H9 (cell line): ENCODE results near the gene KLF17. TPM values are rescaled to one million over a fixed set of nuclear protein-coding genes. Genes with fewer than 3 reads are reported as not detected.

Experiments
- DNase-seq: peaks from one replicate; pipeline ENCODE4 v3.0.0-alpha.2; 2017
- H2AFZ ChIP-seq: one replicate; pipeline ENCODE4 v1.6.1; 2013; ENCODE audit warnings: mild to moderate bottlenecking, low read length, control low read depth, moderate library complexity
- H2AK5ac ChIP-seq: 2 replicates; pipeline ENCODE4 v1.6.1; 2013; ENCODE audit warnings: low read length, control low read depth, mixed read lengths; ENCODE audit not compliant: insufficient read length
- H2BK120ac ChIP-seq: one replicate; pipeline ENCODE4 v1.6.1; 2013; ENCODE audit warnings: low read depth, mild to moderate bottlenecking, low read length, control low read depth, inconsistent platforms; ENCODE audit not compliant: poor library complexity, severe bottlenecking
- H2BK12ac ChIP-seq: 2 replicates; pipeline ENCODE4 v1.6.1; 2013; ENCODE audit warnings: low read length, control low read depth, mixed read lengths, low read depth; ENCODE audit not compliant: insufficient read length
- H2BK15ac ChIP-seq: 2 replicates; pipeline ENCODE4 v1.6.1; 2013; ENCODE audit warnings: low read depth, low read length, control low read depth
- H2BK20ac ChIP-seq: one replicate; pipeline ENCODE4 v1.6.1; 2013; ENCODE audit warnings: low read depth, mild to moderate bottlenecking, low read length, control low read depth, inconsistent platforms; ENCODE audit not compliant: poor library complexity, severe bottlenecking
- H2BK5ac ChIP-seq: 2 replicates; pipeline ENCODE4 v1.6.1; 2013; ENCODE audit warnings: low read length, control low read depth, mixed read lengths; ENCODE audit not compliant: insufficient read length
- H3K14ac ChIP-seq: 2 replicates; pipeline ENCODE4 v1.6.1; 2013; ENCODE audit warnings: low read length, control low read depth; ENCODE audit not compliant: insufficient read depth
- H3K18ac ChIP-seq: 2 replicates; pipeline ENCODE4 v1.6.1; 2013; ENCODE audit warnings: low read depth, mild to moderate bottlenecking, mixed read lengths, low read length, control low read depth; ENCODE audit not compliant: insufficient read length
- H3K23ac ChIP-seq: 2 replicates; pipeline ENCODE4 v1.6.1; 2013; ENCODE audit warnings: low read length, control low read depth, mixed read lengths, low read depth; ENCODE audit not compliant: insufficient read length
- H3K23me2 ChIP-seq: 2 replicates; pipeline ENCODE4 v1.6.1; 2013; ENCODE audit warnings: low read depth, mild to moderate bottlenecking, mixed read lengths, low read length, control low read depth; ENCODE audit not compliant: insufficient read length, poor library complexity, severe bottlenecking
- H3K27ac ChIP-seq: 2 replicates; pipeline ENCODE4 v1.5.1; 2013; ENCODE audit warnings: low read length, control low read depth, mixed read lengths, low read depth; ENCODE audit not compliant: insufficient read length
- H3K27me3 ChIP-seq: 2 replicates; pipeline ENCODE4 v1.6.1; 2013; ENCODE audit warnings: low read length, control low read depth, inconsistent platforms; ENCODE audit not compliant: insufficient read depth
- H3K4ac ChIP-seq: 2 replicates; pipeline ENCODE4 v1.6.1; 2013; ENCODE audit warnings: low read depth, mild to moderate bottlenecking, control low read depth, inconsistent platforms, low read length, moderate library complexity
- H3K4me1 ChIP-seq: 2 replicates; pipeline ENCODE4 v1.6.1; 2013; ENCODE audit warnings: low read length, control low read depth, inconsistent platforms; ENCODE audit not compliant: insufficient read depth
- H3K4me2 ChIP-seq: 2 replicates; pipeline ENCODE4 v1.6.1; 2013; ENCODE audit warnings: low read length, control low read depth, mixed read lengths; ENCODE audit not compliant: insufficient read length, insufficient read depth
- H3K56ac ChIP-seq: 2 replicates; pipeline ENCODE4 v1.6.1; 2013; ENCODE audit warnings: low read depth, mild to moderate bottlenecking, mixed read lengths, low read length, control low read depth; ENCODE audit not compliant: insufficient read length
- H3K79me1 ChIP-seq: 2 replicates; pipeline ENCODE4 v1.6.1; 2013; ENCODE audit warnings: low read depth, mild to moderate bottlenecking, moderate library complexity, low read length, control low read depth, inconsistent platforms; ENCODE audit not compliant: insufficient read depth, poor library complexity, severe bottlenecking
- H3K79me2 ChIP-seq: 2 replicates; pipeline ENCODE4 v1.6.1; 2013; ENCODE audit warnings: low read length, control low read depth, inconsistent platforms; ENCODE audit not compliant: insufficient read depth
- H3K9ac ChIP-seq: 2 replicates; pipeline ENCODE4 v1.6.1; 2013; ENCODE audit warnings: low read length, control low read depth, mixed read lengths; ENCODE audit not compliant: insufficient read length; ENCODE audit errors: extremely low read depth
- H3K9me3 ChIP-seq: one replicate; pipeline ENCODE4 v1.6.1; 2013; ENCODE audit warnings: low read depth, low read length, inconsistent platforms; ENCODE audit not compliant: control insufficient read depth
- H3T11ph ChIP-seq: one replicate; pipeline ENCODE4 v1.6.1; 2013; ENCODE audit warnings: mild to moderate bottlenecking, low read length, control low read depth, inconsistent platforms
- H4K20me1 ChIP-seq: one replicate; pipeline ENCODE4 v1.6.1; 2013; ENCODE audit not compliant: control insufficient read depth, insufficient read length, insufficient read depth
- H4K5ac ChIP-seq: 2 replicates; pipeline ENCODE4 v1.6.1; 2013; ENCODE audit warnings: low read depth, mild to moderate bottlenecking, mixed read lengths, low read length, control low read depth; ENCODE audit not compliant: insufficient read length
- H4K8ac ChIP-seq: replicated peaks from 2 replicates; pipeline ENCODE4 v1.6.1; 2013; ENCODE audit warnings: low read length, control low read depth, mixed read lengths, low read depth; ENCODE audit not compliant: insufficient read length
- H4K91ac ChIP-seq: 2 replicates; pipeline ENCODE4 v1.6.1; 2013; ENCODE audit warnings: low read depth, mild to moderate bottlenecking, moderate library complexity, mixed read lengths, low read length, control low read depth; ENCODE audit not compliant: insufficient read length
- H3K27ac Mint-ChIP-seq, 3 experiments: 2 replicates in 2 of 3; 3 replicates in 1 of 3; pipeline ENCODE4 v1.8.0; 2020 to 2021; ENCODE audit warnings: mixed read lengths in 3 of 3, mild to moderate bottlenecking in 1 of 3, moderate library complexity in 1 of 3
- H3K27me3 Mint-ChIP-seq: 2 replicates; pipeline ENCODE4 v1.8.0; 2021; ENCODE audit warnings: low read depth, mild to moderate bottlenecking, moderate library complexity, mixed read lengths
- H3K36me3 Mint-ChIP-seq, 3 experiments: 2 replicates in 2 of 3; 3 replicates in 1 of 3; pipeline ENCODE4 v1.8.0; 2020 to 2021; ENCODE audit warnings: low read depth in 3 of 3, mixed read lengths in 3 of 3; ENCODE audit not compliant: insufficient read depth in 1 of 3
- H3K4me1 Mint-ChIP-seq, 2 experiments: 2 replicates each; pipeline ENCODE4 v1.8.0; 2020; ENCODE audit warnings: mixed read lengths in 2 of 2
- H3K4me3 Mint-ChIP-seq, 2 experiments: 2 replicates in 1 of 2; 3 replicates in 1 of 2; pipeline ENCODE4 v1.8.0; 2020 to 2021; ENCODE audit warnings: mild to moderate bottlenecking in 2 of 2, mixed read lengths in 2 of 2, moderate library complexity in 1 of 2
- H3K9me3 Mint-ChIP-seq, 2 experiments: 2 replicates in 1 of 2; 3 replicates in 1 of 2; pipeline ENCODE4 v1.8.0; 2020; ENCODE audit warnings: mild to moderate bottlenecking in 2 of 2, mixed read lengths in 2 of 2, moderate library complexity in 1 of 2
- CTCF ChIP-seq: fragments of 200-600 bp; sonication (generic); conservative IDR thresholded peaks from 3 replicates; pipeline ENCODE4 v1.8.0; 2021; ENCODE audit warnings: antibody characterized with exemption, mild to moderate bottlenecking
- WGBS: extraction: QIAGEN DNeasy Blood & Tissue Kit; methylation state at CpG from one replicate; pipeline ENCODE4 v1.1.7; 2013; ENCODE audit warnings: missing lambda C conversion rate, low lambda C conversion rate, mixed read lengths; ENCODE audit not compliant: insufficient read length; ENCODE audit errors: extremely low coverage; 5-methylcytosine and 5-hydroxymethylcytosine counted together
- total RNA-seq: library from RNA; stranded (reverse); gene quantifications from 2 replicates; pipeline ENCODE4 v1.2.1, GENCODE V29; 2021

Gene KLF17
- total RNA-seq, 1 experiment from 2014 or later = 0.09 TPM

- Histone ChIP-seq H3K27me3 (no peaks in the 10 kb centered on the region), H3K79me2 (no peaks in the 10 kb centered on the region), H2AK5ac (no peak overlapping the region), H2BK15ac (no peak overlapping the region), H3K4me1 (no peaks in the 10 kb centered on the region), H3K9ac (no peak overlapping the region), H3K27ac (no peak overlapping the region), H2BK20ac (no peak overlapping the region), H3K23me2 (no peaks in the 10 kb centered on the region), H2BK120ac (no peak overlapping the region), H3K79me1 (no peaks in the 10 kb centered on the region), H3K23ac (no peak overlapping the region), H3K4me2 (no peak overlapping the region), H4K5ac (no peak overlapping the region), H3K18ac (no peak overlapping the region), H2BK12ac (no peak overlapping the region), H3K56ac (no peak overlapping the region), H3K9me3 (no peaks in the 10 kb centered on the region), H3T11ph (no peak overlapping the region), H4K8ac (no peak overlapping the region), H3K4ac (no peak overlapping the region), H4K20me1 (no peaks in the 10 kb centered on the region), H3K14ac (no peak overlapping the region), H4K91ac (no peak overlapping the region), H2AFZ (no peak overlapping the region), H2BK5ac (no peak overlapping the region)
- H3K27ac Mint-ChIP-seq = no peak overlapping the region
- H3K4me1 Mint-ChIP-seq = 0 out of 4 replicates have a peak, but pooled peaks cover 0 to 4% of the 10 kb centered on the region in 2 experiments
- DNase-seq = no peak
- H3K36me3 Mint-ChIP-seq = peaks cover 8 to 17% (median 13%) of the 10 kb centered on the region in 3 experiments
- H3K4me3 Mint-ChIP-seq = no peak overlapping the region
- peaks cover 2% of the 10 kb centered on the region for H3K27me3 Mint-ChIP-seq
- TF ChIP-seq CTCF = no peak
- H3K9me3 Mint-ChIP-seq = peaks cover 32 to 49% of the 10 kb centered on the region in 2 experiments
- no CpG with 5 or more reads among the region's 1 CpG for WGBS
Measured at GRCh38 chr1:44174630-44175029, 56.0 kb downstream of the KLF17 start.

Other genes with a start within 250 kb of the KLF17 start
- 10.6 and 11.6 TPM in 2 replicates for gene ARTN, start 185.0 kb upstream of the KLF17 start, total RNA-seq
- 22.0 and 24.5 TPM in 2 replicates for gene IPO13, start 171.9 kb upstream of the KLF17 start, total RNA-seq
- 74.4 and 79.6 TPM in 2 replicates for gene DPH2, start 148.8 kb upstream of the KLF17 start, total RNA-seq
- gene ATP6V0B, start 143.9 kb upstream of the KLF17 start, total RNA-seq = 127 and 131 TPM in 2 replicates
- 70.9 and 74.0 TPM in 2 replicates for gene B4GALT2, start 139.6 kb upstream of the KLF17 start, total RNA-seq
- 11.8 and 12.4 TPM in 2 replicates for gene CCDC24, start 127.2 kb upstream of the KLF17 start, total RNA-seq
- gene SLC6A9, start 87.4 kb upstream of the KLF17 start, total RNA-seq = 29.5 and 30.1 TPM in 2 replicates
- gene KLF18, start 22.8 kb downstream of the KLF17 start, total RNA-seq = 0.07 and 0.18 TPM in 2 replicates
- gene DMAP1, start 94.7 kb downstream of the KLF17 start, total RNA-seq = 54.7 and 55.3 TPM in 2 replicates
- gene ERI3, start 236.4 kb downstream of the KLF17 start, total RNA-seq = 59.7 and 61.6 TPM in 2 replicates